Astrocyte (in vitro differentiated cells and primary cell): ENCODE results near the gene BEX4. TPM values are rescaled to one million over a fixed set of nuclear protein-coding genes. Genes with fewer than 3 reads are reported as not detected.
A peak's percentile ranks its signal among the peaks of the same experiment; 100 is the strongest.

Source experiments
- DNase-seq: peaks from one replicate; pipeline ENCODE4 v3.0.0-alpha.2; 2010; ENCODE audit warnings: low read depth
- FAIRE-seq: peaks from 2 replicates; lab custom pipeline; 2011; peaks lifted over from hg19 to GRCh38; lab: Jason Lieb, UNC
- H2AFZ ChIP-seq: 2 replicates; pipeline ENCODE4 v1.6.0; 2012; ENCODE audit warnings: low read depth, low read length, inconsistent platforms
- H3K27ac ChIP-seq: 2 replicates; pipeline ENCODE4 v1.5.1; 2011; ENCODE audit warnings: low read depth, low read length, inconsistent platforms
- H3K27me3 ChIP-seq: 2 replicates; pipeline ENCODE4 v1.6.0; 2011; ENCODE audit warnings: low read length, inconsistent platforms; ENCODE audit not compliant: insufficient read depth
- H3K36me3 ChIP-seq: 2 replicates; pipeline ENCODE4 v1.5.1; 2011; ENCODE audit warnings: low read length, inconsistent platforms; ENCODE audit not compliant: insufficient read depth
- H3K4me1 ChIP-seq: 2 replicates; pipeline ENCODE4 v1.5.1; 2011; ENCODE audit warnings: low read length, inconsistent platforms; ENCODE audit not compliant: insufficient read depth
- H3K4me2 ChIP-seq: 2 replicates; pipeline ENCODE4 v1.6.0; 2012; ENCODE audit warnings: low read length, inconsistent platforms
- H3K4me3 ChIP-seq: 2 replicates; pipeline ENCODE4 v1.5.1; 2011; ENCODE audit warnings: low read depth, mild to moderate bottlenecking, low read length, inconsistent platforms; ENCODE audit not compliant: insufficient read depth
- H3K79me2 ChIP-seq: 2 replicates; pipeline ENCODE4 v1.6.0; 2012; ENCODE audit warnings: mild to moderate bottlenecking, low read length, inconsistent platforms; ENCODE audit not compliant: insufficient read depth
- H3K9ac ChIP-seq: 2 replicates; pipeline ENCODE4 v1.6.0; 2012; ENCODE audit warnings: mild to moderate bottlenecking, low read length, inconsistent platforms
- H3K9me3 ChIP-seq: 2 replicates; pipeline ENCODE4 v1.5.1; 2012; ENCODE audit warnings: low read depth, mild to moderate bottlenecking, low read length, inconsistent platforms; ENCODE audit not compliant: insufficient read depth
- H4K20me1 ChIP-seq: 2 replicates; pipeline ENCODE4 v1.6.0; 2012; ENCODE audit warnings: low read length, inconsistent platforms; ENCODE audit not compliant: insufficient read depth
- H3K27ac Mint-ChIP-seq: one replicate; pipeline ENCODE4 v1.8.0; 2021; ENCODE audit warnings: mild to moderate bottlenecking, mixed read lengths; ENCODE audit not compliant: unreplicated experiment
- H3K27me3 Mint-ChIP-seq: one replicate; pipeline ENCODE4 v1.8.0; 2021; ENCODE audit warnings: low read depth, mixed read lengths; ENCODE audit not compliant: unreplicated experiment
- H3K36me3 Mint-ChIP-seq: one replicate; pipeline ENCODE4 v1.8.0; 2021; ENCODE audit warnings: low read depth, mixed read lengths; ENCODE audit not compliant: unreplicated experiment
- H3K4me1 Mint-ChIP-seq: one replicate; pipeline ENCODE4 v1.8.0; 2021; ENCODE audit warnings: low read depth, mixed read lengths; ENCODE audit not compliant: unreplicated experiment
- H3K4me3 Mint-ChIP-seq: one replicate; pipeline ENCODE4 v1.8.0; 2021; ENCODE audit warnings: mild to moderate bottlenecking, moderate library complexity, mixed read lengths; ENCODE audit not compliant: unreplicated experiment
- H3K9me3 Mint-ChIP-seq: one replicate; pipeline ENCODE4 v1.8.0; 2021; ENCODE audit warnings: mild to moderate bottlenecking, mixed read lengths; ENCODE audit not compliant: unreplicated experiment
- EZH2 ChIP-seq: IDR thresholded peaks from 2 replicates; pipeline ENCODE4 v1.6.1; 2012; ENCODE audit warnings: mild to moderate bottlenecking, low read length, inconsistent platforms; ENCODE audit not compliant: insufficient read depth
- total RNA-seq: library from RNA; stranded (reverse); gene quantifications from 2 replicates; pipeline ENCODE4 v1.2.1, GENCODE V29; 2021
- TF ChIP-seq, protein P1 (sequence below): IDR thresholded peaks from 2 replicates; pipeline ENCODE4 v1.5.1; 2011; ENCODE audit warnings: low read depth, mild to moderate bottlenecking, inconsistent platforms, low read length, moderate library complexity; ENCODE audit not compliant: insufficient read depth

BEX4 gene
- total RNA-seq, 1 donor from 2014 or later = 43.4 TPM

DNA sequence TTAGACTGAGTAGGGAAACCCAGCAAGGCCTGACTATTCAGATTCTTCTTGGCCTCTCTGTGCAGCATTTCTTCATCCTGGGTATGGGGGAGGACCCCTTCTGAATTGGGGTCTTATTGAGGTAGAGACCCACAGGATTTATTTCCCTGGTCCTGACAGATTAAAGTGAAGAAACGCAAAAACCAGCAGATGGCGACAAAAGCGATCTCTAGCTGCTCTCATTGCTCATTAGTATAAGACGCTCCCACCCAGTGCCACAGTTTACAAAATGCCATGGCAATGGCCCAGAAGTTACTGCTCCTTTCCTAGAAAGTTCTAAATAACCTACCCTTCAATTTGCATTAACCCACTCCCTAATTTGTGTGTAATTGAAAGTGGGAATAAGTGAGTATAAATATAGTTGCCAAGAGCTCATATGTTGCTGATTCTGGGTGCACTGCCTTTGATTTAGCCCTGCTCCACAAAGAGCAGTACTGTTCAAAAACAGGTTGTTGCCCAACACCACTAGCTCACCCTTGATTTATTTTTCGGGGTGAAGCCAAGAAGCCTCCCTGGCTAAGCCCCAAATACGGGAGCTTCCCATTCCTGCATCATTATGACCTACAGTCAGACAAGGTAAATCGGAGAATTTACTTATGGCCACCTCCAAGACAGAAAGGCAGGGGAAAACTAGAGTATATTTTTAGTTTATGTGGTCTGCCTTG lies 3.7 kb upstream of the BEX4 start:
- Histone ChIP-seq H3K9ac (no peak overlapping the region), H3K4me1 (peaks cover 2% of the 10 kb centered on the region), H3K27me3 (no peaks in the 10 kb centered on the region), H3K36me3 (no peaks in the 10 kb centered on the region), H3K79me2 (peaks cover 7% of the 10 kb centered on the region), H4K20me1 (no peaks in the 10 kb centered on the region), H3K4me2 (no peak overlapping the region), H3K4me3 (no peak overlapping the region), H3K27ac (no peak overlapping the region), H3K9me3 (no peaks in the 10 kb centered on the region), H2AFZ (peak overlapping the region; percentile 45)
- DNase-seq (peak; percentile 25), FAIRE-seq (peak; percentile 65)
- H3K36me3 Mint-ChIP-seq = peaks cover 3% of the 10 kb centered on the region
- no peak overlapping the region for H3K27ac Mint-ChIP-seq
- H3K4me3 Mint-ChIP-seq = no peak overlapping the region
- H3K9me3 Mint-ChIP-seq = no peaks in the 10 kb centered on the region
- H3K27me3 Mint-ChIP-seq = no peaks in the 10 kb centered on the region
- TF ChIP-seq, protein P1, sequence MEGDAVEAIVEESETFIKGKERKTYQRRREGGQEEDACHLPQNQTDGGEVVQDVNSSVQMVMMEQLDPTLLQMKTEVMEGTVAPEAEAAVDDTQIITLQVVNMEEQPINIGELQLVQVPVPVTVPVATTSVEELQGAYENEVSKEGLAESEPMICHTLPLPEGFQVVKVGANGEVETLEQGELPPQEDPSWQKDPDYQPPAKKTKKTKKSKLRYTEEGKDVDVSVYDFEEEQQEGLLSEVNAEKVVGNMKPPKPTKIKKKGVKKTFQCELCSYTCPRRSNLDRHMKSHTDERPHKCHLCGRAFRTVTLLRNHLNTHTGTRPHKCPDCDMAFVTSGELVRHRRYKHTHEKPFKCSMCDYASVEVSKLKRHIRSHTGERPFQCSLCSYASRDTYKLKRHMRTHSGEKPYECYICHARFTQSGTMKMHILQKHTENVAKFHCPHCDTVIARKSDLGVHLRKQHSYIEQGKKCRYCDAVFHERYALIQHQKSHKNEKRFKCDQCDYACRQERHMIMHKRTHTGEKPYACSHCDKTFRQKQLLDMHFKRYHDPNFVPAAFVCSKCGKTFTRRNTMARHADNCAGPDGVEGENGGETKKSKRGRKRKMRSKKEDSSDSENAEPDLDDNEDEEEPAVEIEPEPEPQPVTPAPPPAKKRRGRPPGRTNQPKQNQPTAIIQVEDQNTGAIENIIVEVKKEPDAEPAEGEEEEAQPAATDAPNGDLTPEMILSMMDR = peak; percentile 42
- no peak for TF ChIP-seq EZH2
- peaks cover 7% of the 10 kb centered on the region for H3K4me1 Mint-ChIP-seq

DNA sequence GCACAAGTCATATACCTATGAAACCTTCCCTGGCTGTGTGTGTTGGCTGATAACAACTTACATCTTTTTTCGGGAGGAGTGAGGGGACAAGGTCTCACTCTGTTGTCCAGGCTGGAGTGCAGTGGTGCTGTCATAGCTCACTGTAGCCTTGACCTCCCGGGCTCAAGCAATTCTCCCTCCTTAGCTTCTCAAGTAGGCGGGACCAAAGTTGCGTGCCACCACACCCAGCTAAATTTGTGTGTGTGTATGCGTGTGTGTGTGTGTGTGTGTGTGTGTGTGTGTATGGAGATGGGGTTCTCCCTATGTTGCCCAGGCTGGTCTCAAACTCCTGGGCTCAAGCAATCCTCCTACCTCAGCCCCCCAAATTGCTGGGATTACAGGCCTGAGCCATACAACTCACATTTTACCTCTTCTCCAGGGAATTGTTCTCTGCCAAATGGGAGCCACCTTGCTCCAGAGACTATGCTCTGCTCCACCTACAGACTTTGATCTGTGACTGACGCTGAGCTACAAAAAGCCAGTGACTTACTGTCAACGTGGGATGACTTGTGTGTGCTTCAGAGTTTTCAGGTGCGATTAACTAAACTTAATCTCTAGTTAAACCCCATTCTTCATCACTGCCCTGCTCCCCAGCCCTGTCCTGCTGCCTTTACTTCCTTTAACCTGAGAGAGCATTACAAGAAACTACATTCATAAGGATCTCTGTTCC lies 2.0 kb upstream of the BEX4 start:
- Mint-ChIP-seq H3K27me3 (no peaks in the 10 kb centered on the region), H3K4me1 (peaks cover 7% of the 10 kb centered on the region), H3K27ac (no peak overlapping the region), H3K9me3 (no peaks in the 10 kb centered on the region), H3K4me3 (no peak overlapping the region), H3K36me3 (peaks cover 3% of the 10 kb centered on the region)
- H3K9me3 ChIP-seq = no peaks in the 10 kb centered on the region
- H3K79me2 ChIP-seq = peaks cover 10% of the 10 kb centered on the region
- H3K4me2 ChIP-seq = no peak overlapping the region
- H3K4me3 ChIP-seq = no peak overlapping the region
- peaks cover 2% of the 10 kb centered on the region for H3K4me1 ChIP-seq
- H3K36me3 ChIP-seq = no peaks in the 10 kb centered on the region
- no peak overlapping the region for H2AFZ ChIP-seq
- DNase-seq = no peak
- H3K9ac ChIP-seq = no peak overlapping the region
- no peak for FAIRE-seq
- no peak overlapping the region for H3K27ac ChIP-seq
- H4K20me1 ChIP-seq = no peaks in the 10 kb centered on the region
- TF ChIP-seq EZH2 = no peak
- TF ChIP-seq, protein P1 = no peak
- H3K27me3 ChIP-seq = no peaks in the 10 kb centered on the region
